HG02981 (cell line): ENCODE results near the gene GNAS.

ENCODE experiments used
- ATAC-seq: cut with Tn5 transposase; IDR thresholded peaks from one replicate; pipeline ENCODE4 v1.9.1; 2021; ENCODE audit warnings: mild to moderate bottlenecking, moderate library complexity; ENCODE audit not compliant: unreplicated experiment

Gene GNAS

GRCh38 chr20:58877976-58878360, 25.5 kb downstream of the GNAS start:
- ATAC-seq = no peak

GRCh38 chr20:58878399-58878798, 25.9 kb downstream of the GNAS start:
- no peak for ATAC-seq

GRCh38 chr20:58880441-58880840, 27.9 kb downstream of the GNAS start:
- no peak for ATAC-seq

- ATAC-seq = no peak
Observed at GRCh38 chr20:58880994-58881752, 28.7 kb downstream of the GNAS start.

- no peak for ATAC-seq
Observed at GRCh38 chr20:58882704-58883089, 30.2 kb downstream of the GNAS start.

GRCh38 chr20:58883241-58883691, 30.8 kb downstream of the GNAS start:
- no peak for ATAC-seq

- no peak for ATAC-seq
Observed at GRCh38 chr20:58884966-58885365, 32.5 kb downstream of the GNAS start.

GRCh38 chr20:58886546-58886945, 34.0 kb downstream of the GNAS start:
- no peak for ATAC-seq

GRCh38 chr20:58888103-58888502, 35.6 kb downstream of the GNAS start:
- ATAC-seq = no peak

GRCh38 chr20:58888521-58889333, 36.2 kb downstream of the GNAS start:
- ATAC-seq = peak; percentile 29

GRCh38 chr20:58889334-58889760, 36.8 kb downstream of the GNAS start:
- no peak for ATAC-seq

- ATAC-seq = no peak
Observed at GRCh38 chr20:58889798-58890517, 37.4 kb downstream of the GNAS start.

GRCh38 chr20:58890518-58891085, 38.1 kb downstream of the GNAS start:
- no peak for ATAC-seq

GRCh38 chr20:58891086-58891717, 38.7 kb downstream of the GNAS start:
- no peak for ATAC-seq

- no peak for ATAC-seq
Observed at GRCh38 chr20:58891718-58892140, 39.2 kb downstream of the GNAS start.

GRCh38 chr20:58892141-58892931, 39.8 kb downstream of the GNAS start:
- no peak for ATAC-seq

GRCh38 chr20:58892932-58893224, 40.4 kb downstream of the GNAS start:
- ATAC-seq = no peak

- ATAC-seq = no peak
Observed at GRCh38 chr20:58893355-58894120, 41.0 kb downstream of the GNAS start.
